Mucosa of descending colon (tissue), 3 donors: ENCODE data around the gene IL12RB2. TPM values are rescaled to one million over a fixed set of nuclear protein-coding genes. Genes with fewer than 3 reads are reported as not detected.

Experiments
- ATAC-seq: fragments of 200-7000 bp; cut with Tn5 transposase; one replicate; pipeline ENCODE4 v1.9.1; 2020; ENCODE audit warnings: mild to moderate bottlenecking, moderate library complexity
- DNase-seq, 3 donors: peaks; one replicate each; pipeline ENCODE4 v3.0.0-alpha.2; 2020
- H3K36me3 ChIP-seq: fragments of 200-600 bp; one replicate; pipeline ENCODE4 v1.8.0; 2021; ENCODE audit warnings: low read depth, mild to moderate bottlenecking
- H3K4me1 ChIP-seq: fragments of 200-600 bp; one replicate; pipeline ENCODE4 v1.8.0; 2021; ENCODE audit warnings: low read depth, mild to moderate bottlenecking
- H3K4me3 ChIP-seq: fragments of 200-600 bp; one replicate; pipeline ENCODE4 v1.8.0; 2021; ENCODE audit warnings: mild to moderate bottlenecking
- H3K9me3 ChIP-seq: fragments of 200-600 bp; one replicate; pipeline ENCODE4 v1.8.0; 2021; ENCODE audit warnings: mild to moderate bottlenecking
- CTCF ChIP-seq: fragments of 200-600 bp; IDR thresholded peaks from one replicate; pipeline ENCODE4 v1.8.0; 2022; ENCODE audit warnings: antibody characterized with exemption, mild to moderate bottlenecking
- intact Hi-C, 2 donors: fragments of 100-400 bp; cut with DNase I in 1 of 2; cut with micrococcal nuclease in 1 of 2; formaldehyde crosslinking; loops; one replicate each; pipeline versions ENCODE4 v1.11.0 to v1.11.1; 2022; cut with DNase I, micrococcal nuclease
- total RNA-seq, 3 donors: library from RNA; stranded (reverse); fragmentation: NEBNext Ultra II Directional in 2 of 3; extraction: Animal tissue kit (Norgen Biotek cat#: 25700) in 2 of 3; gene quantifications; one replicate each; pipeline versions ENCODE4 v1.2.1 to v1.2.4, GENCODE V29; 2021 to 2023
- donor health status: DM: no; HTN: no; CAD: no; lungs with moderate emphysema.
- donor health status: DM: no; HTN: no; CAD: no.
- donor health status: DM: no; HTN: yes; CAD: no.

IL12RB2 gene
- total RNA-seq, 3 donors from 2014 or later = 0.55 to 1.7 (median 0.92) TPM

- Histone ChIP-seq H3K36me3 (no peaks in the 10 kb centered on the region), H3K4me3 (no peak overlapping the region), H3K9me3 (no peaks in the 10 kb centered on the region), H3K4me1 (no peaks in the 10 kb centered on the region)
- TF ChIP-seq CTCF = no peak
- DNase-seq = no peak
- no peak for ATAC-seq
- intact Hi-C loops = no loop called here
Observed at GRCh38 chr1:67322442-67322841, 14.8 kb downstream of the IL12RB2 start.

DNA sequence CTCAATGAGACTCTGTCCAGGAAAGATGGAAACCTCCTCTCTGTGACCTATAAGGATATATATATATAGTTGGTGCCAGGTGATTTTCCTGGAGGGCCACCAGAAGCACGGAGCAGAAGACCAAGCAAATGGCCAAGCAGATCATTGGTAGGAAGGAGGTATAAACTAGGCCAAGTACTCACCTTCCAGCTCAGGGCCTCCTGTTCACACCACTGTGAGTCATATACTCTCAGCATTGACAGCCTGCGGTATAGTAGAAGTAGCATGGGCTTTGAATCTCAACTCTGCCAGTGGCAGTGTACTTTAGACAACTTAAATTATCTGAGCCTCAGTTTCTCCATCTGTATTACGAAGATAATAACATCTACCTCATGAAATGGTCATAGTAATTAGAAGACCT is 15.4 kb downstream of the IL12RB2 start:
- no peaks in the 10 kb centered on the region for H3K9me3 ChIP-seq
- H3K4me1 ChIP-seq = no peaks in the 10 kb centered on the region
- no peak for DNase-seq
- no peak overlapping the region for H3K4me3 ChIP-seq
- H3K36me3 ChIP-seq = no peaks in the 10 kb centered on the region
- no peak for TF ChIP-seq CTCF
- no peak for ATAC-seq
- intact Hi-C loops = no loop called here

- no peak for DNase-seq
- Histone ChIP-seq H3K36me3 (no peaks in the 10 kb centered on the region), H3K4me3 (no peak overlapping the region), H3K9me3 (no peaks in the 10 kb centered on the region), H3K4me1 (no peaks in the 10 kb centered on the region)
- intact Hi-C loops = no loop called here
- no peak for ATAC-seq
- no peak for TF ChIP-seq CTCF
Observed at GRCh38 chr1:67324068-67324467, 16.4 kb downstream of the IL12RB2 start.

DNA sequence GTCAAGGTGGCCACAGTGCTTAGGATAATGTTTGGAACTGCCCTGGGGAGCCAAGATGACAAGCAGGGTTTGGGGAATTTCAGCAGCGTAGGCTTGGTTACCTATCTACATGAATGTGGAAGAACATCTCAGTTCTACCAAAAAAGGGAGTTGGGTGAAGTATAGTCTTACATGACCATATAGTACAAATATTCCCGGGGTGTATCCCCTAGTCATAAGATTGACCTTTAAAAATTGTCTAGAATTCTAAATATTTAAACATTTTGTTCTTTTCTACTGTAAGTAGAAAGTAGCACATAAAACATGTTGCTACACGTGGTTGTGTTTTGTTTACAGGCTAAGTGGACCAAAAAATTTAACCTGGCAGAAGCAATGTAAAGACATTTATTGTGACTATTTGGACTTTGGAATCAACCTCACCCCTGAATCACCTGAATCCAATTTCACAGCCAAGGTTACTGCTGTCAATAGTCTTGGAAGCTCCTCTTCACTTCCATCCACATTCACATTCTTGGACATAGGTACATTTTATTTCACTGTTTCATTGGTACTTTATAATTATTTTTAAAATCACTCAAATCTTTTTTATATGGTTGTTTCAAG is 20.3 kb downstream of the IL12RB2 start:
- no peaks in the 10 kb centered on the region for H3K9me3 ChIP-seq
- intact Hi-C loops = no loop called here
- ATAC-seq (no peak), DNase-seq (no peak)
- TF ChIP-seq CTCF = no peak
- no peaks in the 10 kb centered on the region for H3K4me1 ChIP-seq
- no peaks in the 10 kb centered on the region for H3K36me3 ChIP-seq
- no peak overlapping the region for H3K4me3 ChIP-seq

DNA sequence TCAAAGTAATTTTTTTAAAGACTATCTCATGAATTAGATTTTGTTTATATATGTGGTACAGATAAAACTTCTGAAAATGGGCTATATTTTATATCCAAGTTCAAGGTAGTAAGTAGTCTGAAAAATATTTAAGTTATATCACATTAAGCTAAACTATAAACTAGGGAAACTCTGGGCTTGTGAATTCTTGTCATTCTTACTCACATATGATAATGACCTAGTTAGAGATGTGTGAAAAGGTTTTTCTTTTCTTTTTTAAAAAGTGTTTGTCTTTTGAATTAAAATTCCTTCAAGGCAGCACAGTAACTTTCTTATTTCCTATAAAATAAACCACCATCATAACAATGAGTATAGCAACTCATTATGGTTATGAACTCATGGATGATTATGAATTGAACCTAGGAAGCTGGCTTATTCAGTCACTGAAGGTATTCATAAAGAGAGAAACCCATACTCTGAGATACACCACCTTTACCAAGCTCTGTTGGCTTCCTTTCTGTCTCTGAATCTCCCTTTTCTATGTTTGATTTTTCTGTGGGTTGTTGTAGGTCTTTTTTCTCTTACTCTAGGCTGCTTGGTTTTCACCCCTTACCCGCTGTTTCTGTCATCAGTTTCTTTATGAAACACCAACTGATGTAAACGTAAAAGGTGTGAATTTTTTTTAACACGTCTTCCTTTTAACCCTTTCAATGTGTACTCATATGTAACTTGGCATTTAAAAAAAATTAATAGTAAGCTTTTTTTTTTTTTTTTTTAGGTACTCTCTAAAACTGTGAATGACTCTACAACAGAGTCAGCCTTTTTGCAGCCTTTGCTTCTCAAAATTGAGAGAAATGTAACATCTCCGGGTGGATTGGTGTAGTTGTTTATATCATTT is 25.2 kb downstream of the IL12RB2 start:
- Histone ChIP-seq H3K4me1 (no peaks in the 10 kb centered on the region), H3K9me3 (no peaks in the 10 kb centered on the region), H3K36me3 (no peaks in the 10 kb centered on the region), H3K4me3 (no peak overlapping the region)
- ATAC-seq (peak; percentile 31), DNase-seq (no peak)
- TF ChIP-seq CTCF = no peak
- intact Hi-C loops = no loop called here
